ENCODE measurements around the gene CLIP3. TPM values are rescaled to one million over a fixed set of nuclear protein-coding genes. Genes with fewer than 3 reads are reported as not detected.

Gene CLIP3
- total RNA-seq, 1 experiment from 2014 or later: 1.5 TPM

DNA sequence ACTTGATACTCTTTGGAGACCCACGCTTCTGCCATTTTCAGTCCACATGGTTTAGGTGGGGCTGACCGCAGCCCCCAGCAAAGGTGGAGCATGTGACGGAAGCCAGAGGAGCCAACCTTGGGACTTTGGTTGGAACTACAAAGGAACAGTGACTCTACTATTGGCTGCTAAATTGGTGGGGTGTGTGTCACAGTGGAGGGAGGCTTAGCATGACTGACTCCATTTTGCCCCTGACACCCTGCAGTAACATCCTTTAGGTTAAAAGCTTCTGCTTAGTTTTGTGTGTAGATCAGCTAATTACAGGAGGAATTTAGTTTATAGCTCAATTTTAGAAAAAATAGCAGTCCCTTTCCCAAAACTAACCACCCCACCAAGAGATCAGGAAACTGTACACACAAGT lies 31.1 kb downstream of the CLIP3 start:
- ChIA-PET POLR2A (no interaction called here), RAD21 (ENCODE audit: low non-redundant PET in 1 of 2, low total read pairs in 2 of 2, uncharacterized antibody in 2 of 2, unreplicated experiment in 2 of 2) (no interaction called here), CTCF (no interaction called here)
- Histone ChIP-seq H3K27ac (ENCODE audit: low read depth, low read length) (no peak overlapping the region), H3K36me3 (ENCODE audit: control insufficient read depth in 1 of 2, insufficient read depth in 2 of 2, low read length in 2 of 2) (peaks cover 3 to 5% of the 10 kb centered on the region in 2 experiments; a peak in 2 of 4 replicates), H4K20me1 (ENCODE audit: insufficient read depth) (no peaks in the 10 kb centered on the region), H3K4me3 (replicated peaks in 1 of 2; ENCODE audit: low read depth in 1 of 2, low read length in 2 of 2) (no peak overlapping the region), H3K9me3 (ENCODE audit: control insufficient read depth in 1 of 2, insufficient read depth in 1 of 2, low read depth in 1 of 2, low read length in 2 of 2) (no peaks in the 10 kb centered on the region), H3K79me2 (ENCODE audit: insufficient read depth, low read length) (peaks cover 30% of the 10 kb centered on the region), H3K27me3 (ENCODE audit: insufficient read depth, low read length) (no peaks in the 10 kb centered on the region), H3K4me1 (ENCODE audit: control insufficient read depth in 1 of 2, insufficient read depth in 2 of 2, low read length in 2 of 2) (peaks cover 2% of the 10 kb centered on the region in 2 experiments), H3K4me2 (ENCODE audit: low read length) (no peak overlapping the region), H3K9me2 (ENCODE audit: insufficient read depth) (no peaks in the 10 kb centered on the region), H2AFZ (ENCODE audit: low read depth, low read length, poor library complexity, severe bottlenecking) (no peak overlapping the region), H3K9ac (ENCODE audit: low read length) (no peak overlapping the region)
- no TSS peak for BruUV-seq (replicated peaks)
- DNase-seq (ENCODE audit: low read depth, low spot score): no peak
- ATAC-seq: no peak
- intact Hi-C loops (cut with micrococcal nuclease): loop anchor here (10.0 kb wide), 1 partner anchor 113 kb away; the partner anchor contains the start of genes OVOL3, POLR2I and TBCB
- no peak for TF ChIP-seq POLR2A (IDR thresholded peaks at IDR 0.05; ENCODE audit: borderline replicate concordance, extremely low read depth, insufficient read depth, insufficient read length)
- TF ChIP-seq, protein P1, sequence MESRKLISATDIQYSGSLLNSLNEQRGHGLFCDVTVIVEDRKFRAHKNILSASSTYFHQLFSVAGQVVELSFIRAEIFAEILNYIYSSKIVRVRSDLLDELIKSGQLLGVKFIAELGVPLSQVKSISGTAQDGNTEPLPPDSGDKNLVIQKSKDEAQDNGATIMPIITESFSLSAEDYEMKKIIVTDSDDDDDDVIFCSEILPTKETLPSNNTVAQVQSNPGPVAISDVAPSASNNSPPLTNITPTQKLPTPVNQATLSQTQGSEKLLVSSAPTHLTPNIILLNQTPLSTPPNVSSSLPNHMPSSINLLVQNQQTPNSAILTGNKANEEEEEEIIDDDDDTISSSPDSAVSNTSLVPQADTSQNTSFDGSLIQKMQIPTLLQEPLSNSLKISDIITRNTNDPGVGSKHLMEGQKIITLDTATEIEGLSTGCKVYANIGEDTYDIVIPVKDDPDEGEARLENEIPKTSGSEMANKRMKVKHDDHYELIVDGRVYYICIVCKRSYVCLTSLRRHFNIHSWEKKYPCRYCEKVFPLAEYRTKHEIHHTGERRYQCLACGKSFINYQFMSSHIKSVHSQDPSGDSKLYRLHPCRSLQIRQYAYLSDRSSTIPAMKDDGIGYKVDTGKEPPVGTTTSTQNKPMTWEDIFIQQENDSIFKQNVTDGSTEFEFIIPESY (IDR thresholded peaks at IDR 0.05; ENCODE audit: extremely low read depth, insufficient replicate concordance, low read length): no peak
- TF ChIP-seq ELF1 (IDR thresholded peaks at IDR 0.05; ENCODE audit: borderline replicate concordance, low read depth): no peak
- no peak for TF ChIP-seq CBX3 (IDR thresholded peaks at IDR 0.05; ENCODE audit: low read depth)
- no peak for TF ChIP-seq ZNF274 (IDR thresholded peaks at IDR 0.05; ENCODE audit: low read depth, low read length)
- TF ChIP-seq JUND (IDR thresholded peaks at IDR 0.05): no peak
- no peak for TF ChIP-seq POLR2AphosphoS5 (IDR thresholded peaks at IDR 0.05; ENCODE audit: low read depth, low read length)
- TF ChIP-seq REST (IDR thresholded peaks at IDR 0.05; ENCODE audit: low read depth): no peak
- TF ChIP-seq CTCF (IDR thresholded peaks at IDR 0.05 in 2 of 3, conservative IDR thresholded peaks at IDR 0.05 in 1 of 3; ENCODE audit: borderline replicate concordance in 1 of 3, insufficient read depth in 1 of 3, low read depth in 2 of 3, low read length in 2 of 3): no peak
- no peak for TF ChIP-seq EGR1 (IDR thresholded peaks at IDR 0.05; ENCODE audit: low read depth)
- TF ChIP-seq SRF (IDR thresholded peaks at IDR 0.05; ENCODE audit: low read depth): no peak
- no peak for TF ChIP-seq CEBPB (IDR thresholded peaks at IDR 0.05; ENCODE audit: low read depth)
- no peak for TF ChIP-seq MAX (IDR thresholded peaks at IDR 0.05)
- no peak for TF ChIP-seq RAD21 (IDR thresholded peaks at IDR 0.05; ENCODE audit: low read depth)
- TF ChIP-seq SIN3A (IDR thresholded peaks at IDR 0.05; ENCODE audit: low read depth): no peak
- no peak for TF ChIP-seq FOSL1 (IDR thresholded peaks at IDR 0.05; ENCODE audit: low read depth)
- no peak for TF ChIP-seq EZH2 (IDR thresholded peaks at IDR 0.05)

All from HCT116 (cell line).